HL-60 (cell line): ENCODE data around the gene FXN.

Source experiments
- DNase-seq, 2 experiments: peaks; one replicate each; pipeline ENCODE4 v3.0.0-alpha.2; 2010 to 2020; ENCODE audit warnings: low read depth in 1 of 2, low spot score in 1 of 2
- H3K27ac ChIP-seq: fragments of 250-450 bp; sonication (Bioruptor Pico); replicated peaks from 2 replicates; pipeline ENCODE4 v1.5.1; 2020; ENCODE audit warnings: mild to moderate bottlenecking, moderate library complexity
- H3K27me3 ChIP-seq: fragments of 250-450 bp; sonication (Bioruptor Pico); 2 replicates; pipeline ENCODE4 v1.5.1; 2021; ENCODE audit warnings: mild to moderate bottlenecking, moderate library complexity; ENCODE audit not compliant: insufficient read depth, poor library complexity, severe bottlenecking
- H3K4me3 ChIP-seq: replicated peaks from 2 replicates; pipeline ENCODE4 v1.5.1; 2011; ENCODE audit warnings: mild to moderate bottlenecking, control low read depth, low read length; ENCODE audit not compliant: insufficient read depth
- GABPA ChIP-seq: IDR thresholded peaks from 2 replicates; pipeline ENCODE4 v1.6.1; 2012; ENCODE audit warnings: low read depth
- POLR2AphosphoS5 ChIP-seq: IDR thresholded peaks from 2 replicates; pipeline ENCODE4 v1.6.1; 2012; ENCODE audit warnings: low read depth
- SPI1 ChIP-seq: IDR thresholded peaks from 2 replicates; pipeline ENCODE4 v1.6.1; 2012; ENCODE audit warnings: low read depth, mild to moderate bottlenecking, borderline replicate concordance
- TF ChIP-seq, protein P1 (sequence below): IDR thresholded peaks from one replicate; pipeline ENCODE4 v1.5.1; 2011; ENCODE audit warnings: low read length, control low read depth, inconsistent platforms; ENCODE audit not compliant: insufficient read depth
- TF ChIP-seq, protein P2 (sequence below): IDR thresholded peaks from 2 replicates; pipeline ENCODE4 v1.6.1; 2012; ENCODE audit warnings: low read depth; ENCODE audit not compliant: insufficient replicate concordance

The FXN gene

DNA sequence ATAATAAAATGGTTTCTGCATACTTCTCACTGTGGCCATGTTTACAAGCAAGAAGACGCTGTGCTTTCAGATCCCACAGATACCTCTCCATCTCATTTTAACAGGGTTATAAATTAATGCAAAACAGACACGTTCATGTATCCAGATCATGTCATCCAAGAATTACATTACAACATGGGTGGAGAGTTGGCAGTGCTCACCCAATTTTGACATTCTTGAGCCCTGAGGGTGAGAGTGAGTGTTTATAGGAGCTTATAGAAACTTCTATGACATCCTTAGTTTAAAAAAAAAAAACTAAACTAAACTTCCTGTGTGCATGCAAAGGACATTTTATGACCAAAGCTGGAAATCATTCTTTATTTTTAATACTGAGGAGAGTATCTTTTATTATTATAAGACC lies 30.7 kb upstream of the FXN start:
- no peak for DNase-seq
- TF ChIP-seq, protein P1, sequence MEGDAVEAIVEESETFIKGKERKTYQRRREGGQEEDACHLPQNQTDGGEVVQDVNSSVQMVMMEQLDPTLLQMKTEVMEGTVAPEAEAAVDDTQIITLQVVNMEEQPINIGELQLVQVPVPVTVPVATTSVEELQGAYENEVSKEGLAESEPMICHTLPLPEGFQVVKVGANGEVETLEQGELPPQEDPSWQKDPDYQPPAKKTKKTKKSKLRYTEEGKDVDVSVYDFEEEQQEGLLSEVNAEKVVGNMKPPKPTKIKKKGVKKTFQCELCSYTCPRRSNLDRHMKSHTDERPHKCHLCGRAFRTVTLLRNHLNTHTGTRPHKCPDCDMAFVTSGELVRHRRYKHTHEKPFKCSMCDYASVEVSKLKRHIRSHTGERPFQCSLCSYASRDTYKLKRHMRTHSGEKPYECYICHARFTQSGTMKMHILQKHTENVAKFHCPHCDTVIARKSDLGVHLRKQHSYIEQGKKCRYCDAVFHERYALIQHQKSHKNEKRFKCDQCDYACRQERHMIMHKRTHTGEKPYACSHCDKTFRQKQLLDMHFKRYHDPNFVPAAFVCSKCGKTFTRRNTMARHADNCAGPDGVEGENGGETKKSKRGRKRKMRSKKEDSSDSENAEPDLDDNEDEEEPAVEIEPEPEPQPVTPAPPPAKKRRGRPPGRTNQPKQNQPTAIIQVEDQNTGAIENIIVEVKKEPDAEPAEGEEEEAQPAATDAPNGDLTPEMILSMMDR: no peak
- TF ChIP-seq POLR2AphosphoS5 (no peak), GABPA (no peak), SPI1 (no peak)
- TF ChIP-seq, protein P2, sequence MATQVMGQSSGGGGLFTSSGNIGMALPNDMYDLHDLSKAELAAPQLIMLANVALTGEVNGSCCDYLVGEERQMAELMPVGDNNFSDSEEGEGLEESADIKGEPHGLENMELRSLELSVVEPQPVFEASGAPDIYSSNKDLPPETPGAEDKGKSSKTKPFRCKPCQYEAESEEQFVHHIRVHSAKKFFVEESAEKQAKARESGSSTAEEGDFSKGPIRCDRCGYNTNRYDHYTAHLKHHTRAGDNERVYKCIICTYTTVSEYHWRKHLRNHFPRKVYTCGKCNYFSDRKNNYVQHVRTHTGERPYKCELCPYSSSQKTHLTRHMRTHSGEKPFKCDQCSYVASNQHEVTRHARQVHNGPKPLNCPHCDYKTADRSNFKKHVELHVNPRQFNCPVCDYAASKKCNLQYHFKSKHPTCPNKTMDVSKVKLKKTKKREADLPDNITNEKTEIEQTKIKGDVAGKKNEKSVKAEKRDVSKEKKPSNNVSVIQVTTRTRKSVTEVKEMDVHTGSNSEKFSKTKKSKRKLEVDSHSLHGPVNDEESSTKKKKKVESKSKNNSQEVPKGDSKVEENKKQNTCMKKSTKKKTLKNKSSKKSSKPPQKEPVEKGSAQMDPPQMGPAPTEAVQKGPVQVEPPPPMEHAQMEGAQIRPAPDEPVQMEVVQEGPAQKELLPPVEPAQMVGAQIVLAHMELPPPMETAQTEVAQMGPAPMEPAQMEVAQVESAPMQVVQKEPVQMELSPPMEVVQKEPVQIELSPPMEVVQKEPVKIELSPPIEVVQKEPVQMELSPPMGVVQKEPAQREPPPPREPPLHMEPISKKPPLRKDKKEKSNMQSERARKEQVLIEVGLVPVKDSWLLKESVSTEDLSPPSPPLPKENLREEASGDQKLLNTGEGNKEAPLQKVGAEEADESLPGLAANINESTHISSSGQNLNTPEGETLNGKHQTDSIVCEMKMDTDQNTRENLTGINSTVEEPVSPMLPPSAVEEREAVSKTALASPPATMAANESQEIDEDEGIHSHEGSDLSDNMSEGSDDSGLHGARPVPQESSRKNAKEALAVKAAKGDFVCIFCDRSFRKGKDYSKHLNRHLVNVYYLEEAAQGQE: no peak

DNA sequence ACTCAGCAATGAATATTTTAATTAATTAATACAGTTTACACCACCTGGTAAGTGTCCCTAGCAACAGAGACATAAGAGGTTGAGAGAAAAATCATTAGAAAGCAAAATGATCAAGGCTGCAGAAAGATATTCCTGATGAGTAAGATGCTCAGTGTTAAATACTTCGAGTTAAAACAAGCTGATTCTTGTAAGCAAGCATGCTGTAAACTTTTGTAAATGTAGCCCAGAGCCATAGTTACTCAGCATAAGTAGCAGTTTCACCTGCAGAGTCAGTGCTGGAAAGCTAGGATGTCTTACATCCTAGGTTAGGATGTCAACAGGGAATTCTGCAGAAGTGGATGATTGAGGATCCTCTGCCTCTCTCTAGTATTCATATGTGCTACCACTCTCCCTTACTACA lies 25.8 kb upstream of the FXN start:
- no peak for DNase-seq
- H3K27ac ChIP-seq: no peak overlapping the region
- H3K27me3 ChIP-seq: no peaks in the 10 kb centered on the region
- TF ChIP-seq SPI1: no peak
- TF ChIP-seq POLR2AphosphoS5: no peak
- TF ChIP-seq GABPA: no peak
- TF ChIP-seq, protein P1: no peak
- TF ChIP-seq, protein P2: no peak
- H3K4me3 ChIP-seq: no peak overlapping the region

More for the DNA sequence above, 30.7 kb upstream of the FXN start:
- Histone ChIP-seq H3K4me3 (no peak overlapping the region), H3K27me3 (no peaks in the 10 kb centered on the region), H3K27ac (no peak overlapping the region)

DNA sequence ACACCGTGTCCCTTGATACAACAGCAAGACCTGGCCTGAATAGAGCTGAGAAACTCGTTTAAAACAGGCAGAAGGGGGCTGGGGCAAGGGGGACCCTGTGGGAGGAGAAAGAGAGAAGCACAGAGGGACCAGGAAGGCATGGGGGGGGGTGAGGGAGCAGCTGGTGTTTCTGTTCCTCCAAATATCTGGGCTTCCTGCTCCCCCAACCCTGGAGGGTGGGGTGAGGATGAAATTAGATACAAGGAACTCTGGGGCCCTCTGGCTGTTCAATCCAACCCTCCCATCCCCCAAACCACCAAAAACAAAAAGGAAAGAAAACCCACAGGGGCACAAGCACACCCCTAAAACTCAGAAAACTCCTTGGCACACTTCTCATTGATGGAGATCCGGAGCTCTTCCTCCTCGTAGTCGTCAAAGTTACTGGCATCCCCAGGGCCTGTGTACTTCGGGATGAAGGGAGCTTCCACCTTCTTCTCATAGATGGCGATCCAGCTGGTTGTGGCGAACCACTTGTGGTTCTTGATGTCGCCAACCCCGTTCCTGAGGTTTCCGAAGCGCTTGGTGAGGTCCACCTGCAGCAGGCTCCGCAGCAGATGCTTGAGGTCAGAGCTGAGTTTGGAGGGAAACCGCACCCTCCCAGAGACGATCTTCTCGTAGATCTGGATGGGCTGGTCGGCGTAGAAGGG lies 22.7 kb upstream of the FXN start:
- H3K27me3 ChIP-seq: peaks cover 3% of the 10 kb centered on the region

More for the DNA sequence above, 22.7 kb upstream of the FXN start:
- Histone ChIP-seq H3K27ac (no peak overlapping the region), H3K4me3 (no peak overlapping the region)
- TF ChIP-seq, protein P2: no peak
- TF ChIP-seq, protein P1: no peak
- peak; percentile 82 for TF ChIP-seq POLR2AphosphoS5
- peak in 1 of 2 experiments; percentile 58 for DNase-seq
